Stimulated activated CD8-positive, alpha-beta memory T cell treated with anti-CD3 and anti-CD28 coated beads, Interleukin-4, amount 100 ng/mL, for 1 hour (primary cell): Measurements from ENCODE around the gene PIN1.
"Not testable (repeated sequence)": the region's sequence is repeated elsewhere in the genome, so short reads cannot be mapped to it uniquely, and the experiment has no call there.

Source experiments
- DNase-seq, 2 donors: peaks; one replicate each; pipeline ENCODE4 v3.0.0-alpha.2; 2020; ENCODE audit warnings: low read depth in 2 of 2, low spot score in 1 of 2

Gene PIN1

DNA sequence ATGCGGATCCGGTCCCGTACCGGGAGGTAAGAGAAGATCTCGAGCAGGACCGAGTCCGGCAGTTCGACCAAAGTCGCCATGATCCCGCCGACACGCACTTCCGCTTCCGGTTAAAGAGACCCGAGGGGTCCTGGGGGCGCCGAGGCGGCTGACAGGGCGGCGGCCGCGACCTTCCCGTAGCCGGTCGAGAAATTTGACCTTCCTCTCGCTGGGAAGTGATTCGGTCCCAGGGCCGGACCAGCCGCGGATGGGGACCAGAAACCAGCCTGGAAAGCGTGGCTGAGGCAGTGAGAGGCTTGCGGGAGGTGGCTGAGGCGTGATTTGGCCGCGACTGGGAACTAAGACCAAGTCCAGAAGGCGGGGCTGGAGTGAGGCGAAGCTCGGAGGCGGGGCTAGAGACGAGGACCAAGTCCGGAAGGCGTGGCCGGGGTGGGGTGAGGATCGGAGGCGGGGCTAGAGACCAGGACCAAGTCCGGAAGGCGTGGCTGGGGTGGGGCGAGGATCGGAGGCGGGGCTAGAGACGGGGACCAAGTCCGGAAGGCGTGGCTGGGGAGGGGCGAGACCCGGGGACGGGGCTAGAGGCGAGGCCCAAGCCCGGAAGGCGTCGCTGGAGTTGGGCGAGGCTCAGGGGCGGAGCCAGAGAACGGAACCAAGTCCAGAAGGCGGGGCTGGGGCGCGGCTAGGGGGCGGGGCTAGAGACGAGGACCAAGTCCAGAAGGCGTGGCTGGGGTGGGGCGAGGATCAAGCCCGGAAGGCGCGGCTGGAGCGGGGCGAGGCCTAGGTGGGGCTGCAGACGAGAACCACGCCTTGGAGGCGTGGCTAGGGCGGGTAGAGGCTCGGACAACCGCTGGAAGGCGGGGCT lies 16.2 kb upstream of the PIN1 start, which contains the start of gene FBXL12:
FBXL12 (minus strand) TSS at position 346 of the 862 bp plus-strand sequence; CDS start at position 80, 266 bp downstream.
- DNase-seq = peak; percentile 100

GRCh38 chr19:9819596-9819909 lies 15.6 kb upstream of the PIN1 start:
- DNase-seq = no peak

- not testable (repeated sequence) for DNase-seq
Observed at GRCh38 chr19:9820034-9820433, 15.1 kb upstream of the PIN1 start.

- no peak for DNase-seq
Observed at GRCh38 chr19:9823816-9824215, 11.3 kb upstream of the PIN1 start.

GRCh38 chr19:9827289-9828238 lies 7.6 kb upstream of the PIN1 start, which contains the start of gene UBL5:
TSS of gene UBL5 (plus strand) at chr19:9827918. CDS start at chr19:9828338, 420 bp downstream.
- DNase-seq = peak; percentile 74 to 79

DNA sequence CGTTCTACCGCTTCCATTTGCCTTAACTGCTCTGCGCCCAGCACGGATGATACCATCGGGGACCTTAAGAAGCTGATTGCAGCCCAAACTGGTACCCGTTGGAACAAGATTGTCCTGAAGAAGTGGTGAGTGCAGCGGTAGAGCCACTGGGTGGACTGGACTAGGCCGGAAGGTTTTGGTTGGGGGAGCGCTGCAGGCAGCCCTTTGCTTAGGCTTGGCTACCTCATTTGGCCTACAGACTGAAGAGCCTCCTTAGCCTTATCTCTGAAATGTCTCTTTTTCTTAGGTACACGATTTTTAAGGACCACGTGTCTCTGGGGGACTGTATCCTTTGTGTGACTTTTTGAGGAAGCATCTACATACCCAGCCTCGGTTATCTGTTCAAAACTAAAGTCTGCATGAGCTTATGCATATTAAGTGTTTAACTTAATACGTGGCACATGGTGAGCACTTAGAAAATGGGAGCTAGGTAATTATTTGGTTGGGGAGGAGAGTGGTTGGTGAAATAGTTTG lies 6.5 kb upstream of the PIN1 start:
- DNase-seq = no peak

- DNase-seq = no peak
Observed at GRCh38 chr19:9834307-9834725, 802 bp upstream of the PIN1 start.

GRCh38 chr19:9835507-9835949 lies 410 bp downstream of the PIN1 start:
- DNase-seq = no peak

- no peak for DNase-seq
Observed at GRCh38 chr19:9836021-9836420, 903 bp downstream of the PIN1 start.

DNA sequence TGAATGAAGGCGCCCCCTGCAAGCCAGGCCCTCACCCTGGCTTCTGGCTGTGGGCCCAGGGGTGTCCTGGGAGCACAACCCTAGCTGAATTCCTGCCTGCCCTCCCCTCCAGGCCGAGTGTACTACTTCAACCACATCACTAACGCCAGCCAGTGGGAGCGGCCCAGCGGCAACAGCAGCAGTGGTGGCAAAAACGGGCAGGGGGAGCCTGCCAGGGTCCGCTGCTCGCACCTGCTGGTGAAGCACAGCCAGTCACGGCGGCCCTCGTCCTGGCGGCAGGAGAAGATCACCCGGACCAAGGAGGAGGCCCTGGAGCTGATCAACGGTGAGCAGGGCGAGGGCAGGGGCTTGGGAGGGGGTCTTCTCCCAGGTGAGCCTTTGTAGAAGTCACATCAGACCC lies 3.2 kb downstream of the PIN1 start:
- DNase-seq = no peak

GRCh38 chr19:9839415-9839814 lies 4.3 kb downstream of the PIN1 start:
- DNase-seq = no peak

GRCh38 chr19:9842834-9843625 lies 7.9 kb downstream of the PIN1 start:
- DNase-seq = no peak

DNA sequence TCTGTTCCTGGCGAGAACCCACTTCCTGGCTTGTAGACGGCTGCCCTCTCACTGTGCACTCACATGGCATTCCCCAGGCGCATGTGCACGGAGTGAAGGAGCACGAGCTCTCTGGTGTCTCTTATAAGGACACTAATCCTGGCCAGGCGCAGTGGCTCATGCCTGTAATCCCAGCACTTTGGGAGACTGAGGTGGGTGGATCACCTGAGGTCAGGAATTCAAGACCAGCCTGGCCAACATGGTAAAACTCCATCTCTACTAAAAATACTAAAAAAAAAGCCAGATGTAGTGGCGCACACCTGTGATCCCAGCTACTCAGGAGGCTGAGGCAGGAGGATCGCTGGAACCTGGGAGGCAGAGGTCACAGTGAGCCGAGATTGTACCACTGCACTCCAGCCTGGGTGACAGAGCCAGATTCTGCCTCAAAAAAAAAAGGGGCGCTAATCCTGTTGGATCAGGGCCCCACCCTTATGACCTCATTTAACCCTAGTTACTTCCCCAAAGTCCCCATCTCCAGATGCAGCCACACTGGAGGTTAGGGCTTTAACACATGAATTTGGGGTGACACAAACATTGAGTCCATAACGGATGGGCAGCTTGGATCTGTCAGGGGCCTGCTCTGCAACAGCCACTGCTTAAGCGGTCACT lies 8.6 kb downstream of the PIN1 start:
- DNase-seq = not testable (repeated sequence)

DNA sequence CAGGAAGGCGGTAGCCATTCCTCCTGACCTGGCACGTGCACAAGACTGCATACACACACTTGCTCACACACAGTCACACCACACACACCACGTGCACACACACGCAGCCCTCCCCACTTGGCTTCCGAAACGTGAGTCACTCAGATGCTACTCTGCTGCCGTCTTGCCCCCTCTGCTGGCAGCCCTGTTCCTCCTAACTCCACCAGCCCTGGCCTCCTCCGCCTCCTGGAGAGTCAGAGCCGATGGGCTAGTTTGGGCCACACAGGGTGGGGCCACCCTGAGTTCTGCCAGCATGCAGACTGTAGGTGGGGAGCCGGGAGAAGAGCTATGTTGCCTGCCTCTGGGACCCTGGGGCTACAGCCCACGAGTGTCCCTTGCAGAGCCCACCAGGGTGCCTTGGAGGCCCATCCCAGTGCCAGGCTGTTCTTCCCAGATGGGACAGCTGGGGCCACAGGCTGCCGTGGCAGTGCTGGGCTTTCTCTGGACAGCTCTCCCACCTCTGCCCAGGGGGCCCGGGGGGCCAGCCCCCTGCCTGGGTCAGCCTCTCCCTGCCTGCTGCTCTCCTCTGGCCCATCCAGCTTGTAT lies 12.1 kb downstream of the PIN1 start:
- DNase-seq = no peak

DNA sequence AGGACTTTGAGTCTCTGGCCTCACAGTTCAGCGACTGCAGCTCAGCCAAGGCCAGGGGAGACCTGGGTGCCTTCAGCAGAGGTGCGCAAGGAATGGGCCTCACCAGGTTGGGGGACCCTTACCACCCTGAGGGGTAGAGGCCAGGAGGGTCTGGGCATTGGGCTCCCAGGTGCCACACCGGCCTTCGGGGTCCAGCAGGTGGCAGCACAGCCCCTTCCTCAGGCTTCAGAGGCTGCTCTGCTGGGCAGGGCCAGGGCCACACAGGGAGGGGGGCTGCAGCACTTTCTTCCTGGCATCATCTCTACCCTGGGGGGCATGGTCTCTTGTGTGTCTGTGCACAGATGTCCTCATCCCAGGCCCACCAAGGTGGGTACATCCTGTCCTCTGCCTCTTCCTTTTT lies 12.9 kb downstream of the PIN1 start:
- DNase-seq = no peak

- no peak for DNase-seq
Observed at GRCh38 chr19:9848762-9849161, 13.6 kb downstream of the PIN1 start.

GRCh38 chr19:9849791-9850190 lies 14.7 kb downstream of the PIN1 start:
- no peak for DNase-seq

- no peak for DNase-seq
Observed at GRCh38 chr19:9850235-9850959, 15.3 kb downstream of the PIN1 start.

DNA sequence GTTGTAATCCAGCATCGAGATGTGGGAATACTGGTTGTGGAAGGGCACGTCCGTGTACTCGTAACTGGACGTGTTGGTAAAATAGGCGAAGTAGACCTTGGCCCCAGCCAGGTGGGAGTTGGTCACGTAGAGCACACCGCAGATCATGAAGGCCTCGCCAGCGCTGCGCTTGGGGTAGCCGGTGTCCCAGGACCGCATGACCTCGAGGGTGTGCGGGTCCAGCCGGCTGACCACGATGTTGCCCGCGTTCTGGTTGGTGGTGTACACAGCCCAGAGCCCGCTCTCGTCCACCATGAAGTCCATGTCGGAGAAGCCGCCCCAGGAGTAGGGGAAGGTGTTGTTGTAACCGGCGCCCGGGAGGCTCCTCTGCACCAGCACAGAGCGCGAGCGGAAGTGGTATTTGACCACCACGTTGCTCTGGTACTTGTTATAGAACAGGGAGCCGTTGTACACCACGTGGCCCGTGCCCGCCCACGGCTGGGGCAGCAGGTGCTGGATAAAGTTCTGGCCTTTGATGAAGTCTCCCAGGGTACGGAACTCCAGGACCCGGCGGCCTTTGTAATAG lies 19.2 kb downstream of the PIN1 start:
- no peak for DNase-seq
